Measurements from ENCODE around the gene CHGA.

Gene CHGA

GRCh38 chr14:92905667-92906066, 17.3 kb upstream of the CHGA start:
- DNase-seq, result no peak

- DNase-seq, result no peak
These were observed 16.5 kb upstream of the CHGA start for GRCh38 chr14:92906420-92906819.

GRCh38 chr14:92906823-92907222, 16.1 kb upstream of the CHGA start:
- no peak for DNase-seq

GRCh38 chr14:92907316-92907911, 15.5 kb upstream of the CHGA start:
- no peak for DNase-seq

- no peak for DNase-seq
These were observed 8.8 kb upstream of the CHGA start for GRCh38 chr14:92914087-92914656.

GRCh38 chr14:92916201-92916600, 6.7 kb upstream of the CHGA start:
- no peak for DNase-seq

GRCh38 chr14:92917041-92917940, 5.7 kb upstream of the CHGA start:
- no peak for DNase-seq

GRCh38 chr14:92917956-92918355, 5.0 kb upstream of the CHGA start:
- no peak for DNase-seq

GRCh38 chr14:92920001-92920400, 2.9 kb upstream of the CHGA start:
- DNase-seq, result no peak

GRCh38 chr14:92922155-92922735, 705 bp upstream of the CHGA start:
- DNase-seq, result no peak

GRCh38 chr14:92923744-92924103, 774 bp downstream of the CHGA start:
- DNase-seq, result no peak

- DNase-seq, result no peak
These were observed 1.3 kb downstream of the CHGA start for GRCh38 chr14:92924247-92924646.

GRCh38 chr14:92925446-92925845, 2.5 kb downstream of the CHGA start:
- no peak for DNase-seq

GRCh38 chr14:92926180-92926845, 3.4 kb downstream of the CHGA start:
- no peak for DNase-seq

- no peak for DNase-seq
These were observed 4.0 kb downstream of the CHGA start for GRCh38 chr14:92926931-92927330.

GRCh38 chr14:92927349-92928257, 4.7 kb downstream of the CHGA start:
- DNase-seq, result no peak

- no peak for DNase-seq
These were observed 5.3 kb downstream of the CHGA start for GRCh38 chr14:92928258-92928629.

- DNase-seq, result no peak
These were observed 6.2 kb downstream of the CHGA start for GRCh38 chr14:92928961-92929688.

GRCh38 chr14:92929689-92930608, 7.0 kb downstream of the CHGA start:
- DNase-seq, result no peak

Measured in NK-92 treated with Interleukin-12 subunit alpha and Interleukin-12 subunit beta, amount 100 ng/mL, for 24 hours (cell line).